ENCODE measurements around the gene TTN.

DNA sequence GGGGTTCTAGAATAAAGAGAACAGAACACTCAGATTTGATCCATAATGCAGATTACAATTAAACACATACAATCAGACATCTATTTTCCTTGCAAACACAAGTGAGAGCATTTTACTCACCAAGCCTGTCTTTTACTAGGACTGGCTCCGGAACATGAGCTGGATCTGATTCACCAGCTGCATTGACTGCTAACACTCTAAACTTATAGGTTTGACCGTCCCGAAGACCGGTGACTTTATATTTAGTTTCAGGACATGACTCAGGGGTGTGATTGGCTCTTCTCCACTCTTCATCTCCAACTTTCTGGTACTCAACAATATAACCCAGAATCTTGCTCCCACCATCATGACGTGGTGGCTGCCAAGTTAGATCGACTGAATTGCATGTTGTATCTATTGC is 214.6 kb downstream of the TTN start:
- TF ChIP-seq, protein P1, sequence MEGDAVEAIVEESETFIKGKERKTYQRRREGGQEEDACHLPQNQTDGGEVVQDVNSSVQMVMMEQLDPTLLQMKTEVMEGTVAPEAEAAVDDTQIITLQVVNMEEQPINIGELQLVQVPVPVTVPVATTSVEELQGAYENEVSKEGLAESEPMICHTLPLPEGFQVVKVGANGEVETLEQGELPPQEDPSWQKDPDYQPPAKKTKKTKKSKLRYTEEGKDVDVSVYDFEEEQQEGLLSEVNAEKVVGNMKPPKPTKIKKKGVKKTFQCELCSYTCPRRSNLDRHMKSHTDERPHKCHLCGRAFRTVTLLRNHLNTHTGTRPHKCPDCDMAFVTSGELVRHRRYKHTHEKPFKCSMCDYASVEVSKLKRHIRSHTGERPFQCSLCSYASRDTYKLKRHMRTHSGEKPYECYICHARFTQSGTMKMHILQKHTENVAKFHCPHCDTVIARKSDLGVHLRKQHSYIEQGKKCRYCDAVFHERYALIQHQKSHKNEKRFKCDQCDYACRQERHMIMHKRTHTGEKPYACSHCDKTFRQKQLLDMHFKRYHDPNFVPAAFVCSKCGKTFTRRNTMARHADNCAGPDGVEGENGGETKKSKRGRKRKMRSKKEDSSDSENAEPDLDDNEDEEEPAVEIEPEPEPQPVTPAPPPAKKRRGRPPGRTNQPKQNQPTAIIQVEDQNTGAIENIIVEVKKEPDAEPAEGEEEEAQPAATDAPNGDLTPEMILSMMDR (IDR thresholded peaks at IDR 0.05): no peak
- TF ChIP-seq POLR2A (IDR thresholded peaks at IDR 0.05): no peak
